Activated CD4-positive, alpha-beta T cell treated with anti-CD3 and anti-CD28 coated beads, Interleukin-2, amount 50 U/mL, for 1 hour (primary cell): ENCODE measurements around the gene PRKAA1.
"Not testable (repeated sequence)": the region's sequence is repeated elsewhere in the genome, so short reads cannot be mapped to it uniquely, and the experiment has no call there.

Experiments used
- DNase-seq: peaks from one replicate; pipeline ENCODE4 v3.0.0-alpha.2; 2020

PRKAA1 gene

DNA sequence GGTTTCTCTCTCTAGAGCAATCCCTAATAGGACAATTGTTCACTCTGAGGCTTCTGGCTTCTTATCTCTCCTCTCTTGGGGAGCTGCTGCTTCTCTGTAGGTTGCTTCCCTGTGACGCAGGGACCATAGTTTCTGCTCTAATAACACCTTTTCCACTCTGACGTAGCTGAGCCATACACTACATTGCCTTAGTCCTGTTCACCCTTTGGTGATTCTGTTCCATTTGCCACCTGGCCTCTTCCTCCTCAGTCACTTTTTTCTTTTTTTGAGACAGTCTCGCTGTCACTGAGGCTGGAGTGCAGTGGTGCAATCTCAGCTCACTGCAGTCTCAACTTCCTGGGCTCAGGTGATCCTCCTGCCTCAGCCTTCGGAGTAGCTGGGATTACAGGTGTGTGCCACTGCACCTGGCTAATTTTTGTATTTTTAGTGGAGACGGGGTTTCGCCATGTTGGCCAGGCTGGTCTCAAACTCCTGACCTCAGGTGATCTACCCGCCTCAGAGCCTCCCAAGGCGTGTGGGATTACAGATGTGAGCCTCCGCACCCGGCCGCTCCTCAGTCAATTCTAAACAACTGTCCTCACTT is 27.4 kb upstream of the PRKAA1 start:
- DNase-seq = not testable (repeated sequence)

DNA sequence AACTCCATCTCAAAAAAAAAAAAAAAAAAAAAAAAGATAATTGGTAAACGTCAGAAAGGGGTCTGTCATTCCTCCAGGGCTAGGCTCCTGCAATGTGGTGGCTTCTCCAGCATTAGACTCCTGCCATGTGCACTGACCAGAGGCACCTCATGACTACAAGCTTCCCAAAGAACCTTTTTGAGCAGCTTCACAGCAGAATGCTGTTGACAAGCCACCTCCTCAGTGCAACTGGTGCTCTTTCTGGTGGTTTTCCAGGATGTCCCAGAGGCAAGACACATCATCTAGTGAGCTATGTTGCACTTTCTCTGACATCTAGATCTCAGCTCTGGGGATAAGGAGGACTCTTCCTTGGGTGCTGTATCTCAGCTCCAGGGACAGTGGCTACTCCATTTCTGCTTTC is 25.3 kb upstream of the PRKAA1 start:
- DNase-seq = no peak

DNA sequence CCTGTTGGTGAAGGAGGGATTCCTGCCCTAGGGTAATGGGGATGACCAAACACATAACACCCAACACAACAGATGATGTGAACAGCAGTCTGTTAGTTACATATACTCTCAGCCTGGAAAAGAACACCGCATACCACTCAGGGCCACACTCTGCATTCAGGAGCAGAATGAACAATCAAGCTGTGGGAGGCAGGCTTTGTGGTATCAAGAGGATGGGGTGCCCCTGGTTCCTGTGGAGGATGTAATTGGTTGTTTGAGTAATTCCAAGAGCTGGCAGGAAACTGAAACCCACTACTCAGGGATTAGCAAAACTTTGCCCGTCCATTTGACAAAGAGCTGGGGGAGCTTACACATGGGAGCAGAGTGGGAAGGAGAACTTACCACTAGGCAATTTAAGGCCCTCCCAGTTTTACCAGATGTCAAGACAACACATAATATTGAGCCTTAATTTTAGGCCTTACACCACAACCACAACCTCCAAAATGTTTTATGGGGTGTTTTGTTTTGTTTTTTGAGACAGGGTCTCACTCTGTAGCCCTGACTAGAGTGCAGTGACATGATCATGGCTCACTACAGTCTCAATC is 15.6 kb upstream of the PRKAA1 start:
- DNase-seq = no peak

DNA sequence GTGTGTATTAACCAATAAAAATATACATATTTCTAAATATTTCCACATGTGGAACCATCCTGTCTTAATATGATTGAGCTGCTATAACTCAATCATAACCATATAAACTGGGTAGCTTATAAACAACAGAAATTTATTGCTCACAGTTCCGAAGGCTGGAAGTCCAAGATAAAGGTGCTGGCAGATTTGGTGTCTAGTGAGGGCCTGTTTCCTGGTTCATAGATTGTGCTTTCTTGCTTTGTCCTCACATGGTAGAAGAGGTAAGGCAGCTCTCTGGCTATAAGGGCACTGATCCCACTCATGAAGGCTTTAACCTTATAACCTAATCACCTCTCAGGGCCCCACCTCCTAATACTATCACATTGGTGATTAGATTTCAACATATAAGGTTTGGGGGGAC is 14.0 kb upstream of the PRKAA1 start:
- no peak for DNase-seq

DNA sequence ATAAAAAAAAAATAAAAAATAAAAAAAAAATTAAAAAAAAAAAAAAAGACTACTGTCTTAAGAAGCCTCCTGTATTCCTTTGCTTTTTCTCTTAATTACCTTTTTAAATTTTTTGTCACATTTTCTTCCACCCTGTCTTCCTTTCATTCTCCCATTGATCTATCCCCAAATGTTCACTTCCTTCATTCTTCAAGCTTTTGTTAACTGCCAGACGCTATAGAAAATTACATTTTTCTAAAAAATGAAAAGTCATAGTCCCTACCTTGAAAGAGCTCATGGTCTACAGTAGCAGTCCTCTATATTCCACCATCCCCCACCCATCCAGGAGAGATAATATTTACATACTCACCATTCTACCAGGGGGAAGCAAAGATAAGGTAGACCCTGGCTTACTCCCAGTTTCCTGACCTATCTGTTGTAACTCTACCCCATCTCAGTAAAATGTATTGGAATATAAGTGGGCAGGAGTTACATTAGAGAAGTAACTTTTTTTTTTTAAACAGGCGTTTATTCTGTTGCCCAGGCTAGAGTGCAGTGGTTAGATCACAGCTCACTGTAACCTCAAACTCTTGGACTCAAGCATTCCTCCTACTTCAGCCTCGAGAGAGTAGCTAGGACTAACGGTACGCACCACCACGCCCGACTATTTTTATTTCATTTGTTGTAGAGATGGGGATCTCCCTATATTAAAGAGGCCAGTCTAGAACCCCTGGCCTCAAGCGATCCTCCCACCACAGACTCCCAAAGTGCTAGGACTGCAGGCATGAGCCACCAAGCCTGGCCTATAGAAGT is 3.8 kb upstream of the PRKAA1 start:
- DNase-seq = no peak

- no peak for DNase-seq
These were observed 1.1 kb upstream of the PRKAA1 start for GRCh38 chr5:40799258-40799657.

- DNase-seq = no peak
These were observed 632 bp upstream of the PRKAA1 start for GRCh38 chr5:40798801-40799210.

GRCh38 chr5:40797273-40798011 is 732 bp downstream of the PRKAA1 start:
- DNase-seq = peak; percentile 69

DNA sequence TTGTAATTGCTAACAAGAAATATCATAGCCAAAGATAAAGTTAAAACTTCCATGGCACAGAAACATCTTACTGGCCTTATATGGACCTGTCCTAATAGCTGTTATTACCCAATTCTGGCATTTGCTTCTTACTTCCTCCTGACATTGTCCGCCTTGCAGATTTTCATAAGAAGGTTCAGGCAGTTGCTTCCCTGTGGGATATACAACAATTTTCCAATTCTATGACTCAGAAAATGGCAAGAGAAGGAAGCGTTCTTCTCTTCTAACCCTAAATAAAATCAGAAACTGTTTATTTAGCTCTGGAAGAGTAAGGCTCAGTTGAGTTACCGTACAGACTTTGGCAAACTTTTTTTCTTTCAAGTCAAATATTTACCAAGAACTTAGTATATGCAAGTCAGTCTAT is 1.7 kb downstream of the PRKAA1 start:
- no peak for DNase-seq

DNA sequence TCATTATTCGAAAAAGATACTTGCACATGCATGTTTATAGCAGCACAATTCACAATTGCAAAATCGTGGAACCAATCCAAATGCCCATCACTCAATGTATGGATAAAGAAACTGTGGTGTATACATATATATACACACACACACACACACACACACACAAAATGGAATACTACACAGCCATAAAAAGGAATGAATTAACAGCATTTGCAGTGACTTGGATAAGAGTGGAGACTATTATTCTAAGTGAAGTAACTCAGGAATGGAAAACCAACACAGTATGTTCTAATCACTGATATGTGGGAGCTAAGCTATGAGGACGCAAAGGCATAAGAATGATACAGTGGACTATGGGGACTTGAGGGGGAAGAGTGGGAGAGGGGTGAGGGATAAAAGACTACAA is 3.3 kb downstream of the PRKAA1 start:
- not testable (repeated sequence) for DNase-seq

DNA sequence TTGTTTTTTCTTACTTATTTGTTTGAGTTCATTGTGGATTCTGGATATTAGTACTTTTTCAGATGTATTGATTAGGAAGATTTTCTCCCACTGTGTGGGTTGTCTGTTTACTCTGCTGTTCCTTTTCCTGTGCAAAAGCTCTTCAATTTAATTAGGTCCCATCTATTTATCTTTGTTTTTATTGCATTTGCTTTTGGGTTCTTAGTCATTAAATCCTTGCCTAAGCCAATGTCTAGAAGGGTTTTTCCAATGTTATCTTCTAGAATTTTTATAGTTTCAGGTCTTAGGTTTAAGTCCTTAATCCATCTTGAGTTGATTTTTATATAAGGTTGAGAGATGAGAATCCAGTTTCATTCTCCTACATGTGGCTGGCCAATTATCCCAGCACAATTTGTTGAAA is 3.8 kb downstream of the PRKAA1 start:
- DNase-seq = not testable (repeated sequence)

- DNase-seq = not testable (repeated sequence)
These were observed 5.5 kb downstream of the PRKAA1 start for GRCh38 chr5:40792691-40793090.

- DNase-seq = no peak
These were observed 6.4 kb downstream of the PRKAA1 start for GRCh38 chr5:40791715-40792139.

DNA sequence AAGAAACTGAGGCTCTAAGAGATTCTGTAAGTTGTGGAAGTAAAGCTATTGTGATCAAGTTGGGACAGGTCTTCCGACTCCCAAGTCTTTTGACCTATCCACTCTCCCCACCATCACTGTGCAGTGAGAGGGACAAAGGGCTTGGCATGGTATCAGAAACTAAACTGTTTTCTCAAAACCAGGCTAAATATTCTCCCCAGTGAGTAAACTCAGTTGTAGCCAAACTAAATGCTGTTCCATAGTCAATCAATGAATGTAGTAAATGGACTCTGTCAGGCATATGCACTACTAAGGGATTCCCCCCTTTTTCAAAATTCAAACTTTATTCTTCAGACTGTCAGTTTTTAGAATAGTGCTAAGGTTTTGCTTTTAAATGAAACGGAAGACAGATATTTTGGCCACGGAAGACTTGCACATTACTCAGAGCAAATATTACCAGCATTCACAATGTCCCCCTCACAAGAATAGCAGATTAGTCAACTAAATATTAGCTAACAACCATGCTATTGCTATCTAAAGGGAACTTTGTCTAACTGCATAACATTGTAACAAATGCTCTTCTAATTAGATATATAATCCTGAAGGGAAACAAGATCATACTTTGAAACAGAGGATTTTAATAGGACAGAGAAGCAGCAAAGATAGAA is 7.1 kb downstream of the PRKAA1 start:
- DNase-seq = no peak

- not testable (repeated sequence) for DNase-seq
These were observed 9.2 kb downstream of the PRKAA1 start for GRCh38 chr5:40788941-40789340.

DNA sequence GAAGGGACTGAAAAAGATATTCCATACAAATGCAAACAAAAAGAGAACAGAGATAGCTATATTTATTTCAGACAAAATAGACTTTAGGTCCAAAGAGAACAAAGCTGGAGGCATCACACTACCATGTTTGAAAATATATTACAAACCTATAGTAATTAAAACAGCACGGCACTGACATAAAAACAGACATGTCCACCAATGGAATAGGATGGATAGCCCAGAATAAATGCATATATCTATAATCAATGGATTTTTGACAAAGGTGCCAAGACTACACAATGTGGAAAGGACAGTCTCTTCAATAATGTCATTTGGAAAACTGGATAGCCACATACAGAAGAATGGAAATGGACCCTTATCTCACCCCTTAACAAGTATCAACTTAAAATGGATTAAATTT is 10.2 kb downstream of the PRKAA1 start:
- no peak for DNase-seq

- not testable (repeated sequence) for DNase-seq
These were observed 11.5 kb downstream of the PRKAA1 start for GRCh38 chr5:40786664-40787063.

- DNase-seq = no peak
These were observed 13.3 kb downstream of the PRKAA1 start for GRCh38 chr5:40784916-40785315.

DNA sequence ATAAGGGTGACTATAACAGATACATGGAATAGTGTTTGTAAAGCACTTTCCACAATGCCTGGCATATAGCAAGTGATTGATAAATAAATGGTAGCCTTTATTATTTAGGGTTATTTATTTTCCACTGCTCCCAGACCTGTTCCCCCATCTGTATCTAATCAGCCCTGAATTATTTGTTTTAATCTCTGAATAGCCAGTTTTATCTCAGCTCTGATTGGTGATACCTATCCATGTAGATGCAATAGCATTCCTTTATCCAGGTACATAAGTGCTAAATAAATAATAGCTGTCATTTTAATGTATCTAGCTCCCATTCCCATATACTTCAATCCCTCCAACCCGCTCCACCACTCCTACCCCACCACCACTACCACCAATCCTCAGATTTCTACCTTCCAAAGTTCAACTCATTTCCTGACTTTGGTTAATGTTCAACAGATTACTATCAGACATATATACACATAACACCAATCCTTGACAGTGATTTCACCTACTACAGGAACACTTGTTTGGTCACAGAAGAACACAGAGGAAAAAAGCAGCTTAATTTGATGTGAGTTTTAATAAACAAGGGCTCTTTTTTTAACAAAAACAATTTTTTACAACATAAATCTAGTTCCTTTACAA is 14.0 kb downstream of the PRKAA1 start:
- DNase-seq = no peak

DNA sequence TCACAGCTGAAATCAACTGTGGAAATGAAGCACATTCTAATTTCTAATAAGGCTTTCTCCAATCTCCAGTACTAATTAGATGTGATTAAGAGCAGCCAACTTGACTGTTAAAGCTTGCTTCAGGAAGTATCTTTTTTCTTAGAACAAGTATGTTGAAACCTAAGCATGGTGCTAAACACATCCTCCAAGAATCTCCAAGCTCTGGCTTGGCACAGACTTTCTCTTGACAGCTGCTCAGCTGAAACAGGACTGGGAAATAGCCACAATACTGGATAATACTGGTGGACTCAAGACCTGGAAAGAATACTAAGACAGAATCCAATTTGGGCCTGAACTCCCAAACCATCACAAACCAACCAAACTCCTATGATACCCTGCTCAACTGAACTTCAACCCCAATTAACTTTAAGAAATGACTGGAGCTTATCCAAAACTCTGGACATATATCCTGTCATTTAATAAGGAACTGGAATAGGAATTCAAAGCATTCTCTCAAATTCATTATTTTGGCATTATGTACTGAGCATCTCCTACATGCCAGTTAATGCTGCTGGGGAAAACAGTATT is 16.2 kb downstream of the PRKAA1 start:
- DNase-seq = no peak

GRCh38 chr5:40780858-40781257 is 17.3 kb downstream of the PRKAA1 start:
- DNase-seq = no peak

- no peak for DNase-seq
These were observed 18.0 kb downstream of the PRKAA1 start for GRCh38 chr5:40780199-40780598.
